Smooth muscle cell of the brain vasculature (primary cell): ENCODE data around the gene TTYH2.

Experiments used
- DNase-seq: peaks from one replicate; pipeline ENCODE4 v3.0.0-alpha.2; 2012; ENCODE audit warnings: low read depth, low spot score

TTYH2 gene

DNA sequence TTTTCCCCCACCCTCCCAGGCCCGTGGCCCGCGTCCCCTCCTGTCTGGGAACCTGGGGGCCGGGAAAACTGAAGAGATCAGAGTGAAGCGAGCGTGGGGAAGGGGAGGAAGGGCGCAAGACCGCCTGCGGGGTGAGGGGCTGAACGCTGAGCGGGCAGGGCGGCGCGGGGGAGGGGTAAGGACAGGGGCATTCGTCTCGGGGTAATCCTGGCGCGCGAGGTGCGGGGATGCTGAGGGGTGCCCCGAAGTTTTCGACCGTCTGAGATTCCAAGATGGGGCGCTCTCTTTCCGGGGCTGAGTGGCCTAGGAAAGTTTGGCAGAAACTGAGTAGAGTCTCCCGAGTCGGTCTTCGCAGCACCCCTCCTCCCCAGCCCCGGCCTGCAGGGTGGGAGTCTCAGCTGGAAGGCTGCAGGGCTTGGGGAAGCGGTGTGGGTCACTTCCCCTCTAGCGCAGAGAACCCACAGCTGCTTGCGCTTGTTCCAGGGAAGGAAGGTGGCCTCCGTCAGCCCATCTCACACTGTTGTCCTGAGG, 555 bp downstream of the TTYH2 start:
- no peak for DNase-seq

DNA sequence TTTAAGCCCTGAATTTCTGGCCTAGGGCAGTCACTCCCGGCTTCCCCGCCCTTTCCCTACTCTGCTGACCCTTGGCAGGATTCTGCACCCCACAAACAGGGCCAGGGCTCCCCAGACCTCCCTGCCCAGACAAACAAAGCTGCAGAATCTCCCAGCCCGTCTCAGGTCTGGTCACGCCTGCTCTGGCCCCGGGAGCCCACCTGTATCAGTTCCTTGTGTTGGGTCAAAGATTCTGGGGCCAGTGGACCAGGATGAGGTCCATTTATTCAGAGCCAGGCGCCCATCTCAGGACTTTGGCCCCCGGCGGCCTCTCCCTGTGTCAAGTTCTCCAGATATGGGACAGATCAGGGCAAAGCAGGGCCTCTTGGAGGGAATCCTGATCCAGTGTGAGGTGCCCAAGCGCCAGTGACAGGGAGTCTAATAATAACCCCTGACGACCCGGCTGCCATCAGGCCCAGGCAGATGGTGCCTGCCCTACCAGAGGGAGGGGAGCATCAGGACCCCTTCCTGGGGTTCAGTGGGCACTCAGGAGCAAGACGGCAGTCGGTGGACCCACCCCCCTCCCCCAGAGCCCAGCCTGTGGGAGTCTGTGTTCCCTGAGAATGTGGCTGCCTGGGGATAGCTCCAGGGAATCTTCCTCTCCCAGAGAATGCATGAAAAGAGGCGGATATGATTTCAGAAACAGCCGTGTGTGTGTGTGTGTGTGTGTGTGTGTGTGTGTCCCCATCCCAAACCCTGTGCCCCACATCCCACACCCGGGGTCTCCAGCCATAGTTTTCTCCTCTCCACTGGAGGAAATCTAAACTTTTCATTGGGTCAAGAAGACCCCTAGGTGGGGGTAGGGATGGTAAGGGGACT, 1.3 kb downstream of the TTYH2 start:
- no peak for DNase-seq

DNA sequence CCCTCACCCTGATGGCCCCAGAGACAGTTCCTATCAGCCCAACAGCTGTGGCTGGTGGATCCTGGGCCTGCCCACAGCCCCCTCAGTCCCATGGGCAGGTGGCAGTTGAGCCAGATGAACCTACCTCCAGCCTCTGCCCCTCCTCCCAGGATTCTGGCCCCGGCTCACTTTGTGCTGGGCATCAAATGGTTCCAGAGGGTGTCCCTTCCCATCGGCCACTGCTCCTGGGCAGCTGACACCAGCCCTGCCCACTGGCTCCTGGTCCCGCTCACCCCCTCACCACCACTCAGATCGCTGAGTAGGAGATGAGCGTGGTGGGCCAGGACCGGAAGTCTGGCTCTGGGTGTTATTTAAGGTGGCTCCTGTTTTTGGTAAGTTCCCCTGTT, 2.0 kb downstream of the TTYH2 start:
- no peak for DNase-seq

DNA sequence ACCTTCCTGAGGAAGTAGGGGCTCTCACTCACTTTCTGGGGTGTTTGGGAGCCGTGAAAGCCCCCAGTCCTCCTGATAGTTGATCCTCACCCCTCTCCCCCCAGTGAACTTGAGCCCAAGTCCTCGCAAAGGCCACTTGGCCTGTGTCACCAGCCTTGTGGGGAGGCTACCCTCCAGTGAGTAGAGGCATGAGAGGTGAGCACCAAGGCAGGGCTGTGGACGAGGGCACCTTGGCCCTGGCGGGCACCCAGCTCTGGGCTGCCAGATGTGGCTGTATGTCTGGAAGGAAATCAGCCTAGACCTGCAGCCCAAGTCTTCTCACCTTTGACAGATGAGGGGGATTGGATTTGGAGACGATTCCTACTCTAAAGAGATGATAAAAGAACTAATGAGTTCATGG, 3.1 kb downstream of the TTYH2 start:
- no peak for DNase-seq

DNA sequence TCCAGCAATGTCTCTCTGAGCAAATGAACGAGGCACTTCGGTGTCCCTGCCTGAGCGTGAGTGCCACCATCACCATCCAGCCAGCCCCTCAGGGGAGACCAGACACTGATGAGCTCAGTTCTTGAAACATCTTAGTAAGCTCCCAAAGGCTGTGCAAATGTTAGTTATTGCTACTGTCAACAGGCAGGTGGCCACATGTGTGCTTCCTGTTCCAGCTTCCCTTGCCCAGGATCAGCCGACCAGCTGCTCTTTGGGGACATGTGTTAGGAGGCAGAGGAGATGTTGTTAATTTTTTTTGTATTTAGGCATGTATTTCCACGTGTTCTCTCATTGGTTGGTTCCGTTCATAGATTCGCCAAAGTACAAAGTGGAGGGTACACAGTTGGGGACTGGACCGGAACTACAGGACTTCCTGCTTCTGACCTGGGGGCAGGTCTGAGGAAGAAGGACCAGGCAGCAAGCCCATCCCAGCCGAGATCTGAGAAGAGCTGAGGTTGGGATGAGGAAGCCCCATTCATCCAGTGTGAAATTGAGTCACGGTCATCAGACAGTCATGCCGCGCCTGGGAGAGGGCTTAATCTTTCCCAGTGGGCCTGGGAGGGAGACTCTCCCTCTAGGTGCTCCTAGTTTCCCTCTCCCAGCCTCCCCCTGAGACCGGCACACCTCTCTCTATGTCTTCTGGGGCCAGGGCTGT, 3.8 kb downstream of the TTYH2 start:
- DNase-seq: no peak

DNA sequence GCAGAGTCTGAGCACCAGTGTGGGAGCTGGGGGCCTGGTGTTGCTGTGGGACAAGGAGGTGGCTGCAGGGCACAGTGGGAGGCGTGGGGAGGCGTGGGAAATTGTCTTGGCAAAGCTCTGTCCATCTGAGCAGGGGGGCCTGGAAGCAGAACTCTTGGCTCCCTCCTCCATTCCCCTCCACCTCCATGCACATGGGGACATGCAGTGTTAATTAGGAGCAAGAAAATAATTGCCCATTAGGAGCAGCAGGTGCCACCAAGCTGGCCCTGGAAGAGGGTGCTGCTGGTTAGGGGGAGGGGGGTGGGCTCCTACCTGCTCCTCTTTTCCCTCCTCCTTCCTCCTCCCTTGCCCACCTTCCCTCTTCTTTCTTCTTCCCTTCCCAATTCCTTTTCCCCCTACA, 4.5 kb downstream of the TTYH2 start:
- DNase-seq: no peak

DNA sequence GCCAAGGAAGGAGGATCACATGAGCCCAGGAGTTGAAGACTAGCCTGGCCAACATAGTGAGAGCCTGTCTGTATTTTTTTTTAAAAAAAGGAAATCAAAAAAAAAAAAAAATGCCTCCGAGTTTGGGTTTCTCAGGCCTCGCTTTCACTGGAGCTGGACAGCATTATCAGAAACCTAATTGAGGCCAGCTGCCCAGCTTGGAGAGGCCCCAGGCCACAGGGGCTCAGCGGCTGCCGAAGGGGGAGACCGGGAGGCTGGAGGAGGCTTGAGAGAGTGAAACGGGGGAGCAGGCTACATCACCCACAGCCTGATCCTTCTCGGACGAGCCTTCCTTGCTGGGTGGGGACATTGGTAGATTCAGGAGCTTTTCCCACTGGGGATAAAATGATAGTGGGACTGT, 5.1 kb downstream of the TTYH2 start:
- DNase-seq: no peak

DNA sequence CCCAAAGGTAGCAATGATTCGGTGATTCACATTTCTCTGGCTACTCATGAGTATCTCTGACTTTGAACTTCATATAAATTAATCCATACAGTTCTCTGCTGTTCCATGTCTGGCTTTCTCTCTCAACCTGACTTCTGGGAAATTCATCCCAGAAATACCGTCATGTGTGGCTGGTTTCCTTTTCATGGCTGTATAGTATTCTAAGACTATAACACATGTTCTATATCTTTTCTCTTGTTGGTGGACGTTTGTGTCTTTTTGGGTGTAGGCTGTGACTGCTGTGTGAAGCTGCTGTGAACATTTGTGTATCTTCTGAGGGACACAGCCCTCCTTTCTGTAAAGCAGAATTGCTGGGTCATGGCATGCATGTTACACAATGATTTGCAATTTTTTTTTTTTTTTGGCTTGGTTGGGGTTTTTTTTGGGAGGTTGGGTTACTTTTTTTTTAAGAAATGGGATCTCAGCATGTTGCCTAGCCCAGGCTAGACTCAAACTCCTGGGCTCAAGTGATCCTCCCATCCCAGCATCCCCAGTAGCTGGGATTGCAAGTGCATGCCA, 6.3 kb downstream of the TTYH2 start:
- DNase-seq: no peak

DNA sequence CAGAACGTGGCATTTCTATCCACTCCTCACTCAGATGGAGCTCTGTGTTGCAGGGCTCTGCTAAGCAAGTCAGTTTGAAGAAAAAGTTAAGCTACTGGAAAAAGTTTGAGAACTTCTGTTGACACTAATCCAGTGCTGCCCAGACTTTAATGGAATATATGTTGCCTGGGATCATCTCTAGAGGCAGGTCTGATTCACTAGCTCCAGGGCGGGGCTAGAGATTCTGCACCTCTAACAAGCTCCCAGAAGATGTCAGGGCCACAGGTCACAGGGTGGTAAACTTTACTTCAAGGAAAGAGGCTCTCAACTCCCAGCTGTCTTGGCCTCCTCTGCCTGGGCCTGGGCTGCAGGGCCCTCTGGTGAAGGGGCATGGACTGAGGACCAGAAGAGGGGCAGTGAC, 6.8 kb downstream of the TTYH2 start:
- no peak for DNase-seq

DNA sequence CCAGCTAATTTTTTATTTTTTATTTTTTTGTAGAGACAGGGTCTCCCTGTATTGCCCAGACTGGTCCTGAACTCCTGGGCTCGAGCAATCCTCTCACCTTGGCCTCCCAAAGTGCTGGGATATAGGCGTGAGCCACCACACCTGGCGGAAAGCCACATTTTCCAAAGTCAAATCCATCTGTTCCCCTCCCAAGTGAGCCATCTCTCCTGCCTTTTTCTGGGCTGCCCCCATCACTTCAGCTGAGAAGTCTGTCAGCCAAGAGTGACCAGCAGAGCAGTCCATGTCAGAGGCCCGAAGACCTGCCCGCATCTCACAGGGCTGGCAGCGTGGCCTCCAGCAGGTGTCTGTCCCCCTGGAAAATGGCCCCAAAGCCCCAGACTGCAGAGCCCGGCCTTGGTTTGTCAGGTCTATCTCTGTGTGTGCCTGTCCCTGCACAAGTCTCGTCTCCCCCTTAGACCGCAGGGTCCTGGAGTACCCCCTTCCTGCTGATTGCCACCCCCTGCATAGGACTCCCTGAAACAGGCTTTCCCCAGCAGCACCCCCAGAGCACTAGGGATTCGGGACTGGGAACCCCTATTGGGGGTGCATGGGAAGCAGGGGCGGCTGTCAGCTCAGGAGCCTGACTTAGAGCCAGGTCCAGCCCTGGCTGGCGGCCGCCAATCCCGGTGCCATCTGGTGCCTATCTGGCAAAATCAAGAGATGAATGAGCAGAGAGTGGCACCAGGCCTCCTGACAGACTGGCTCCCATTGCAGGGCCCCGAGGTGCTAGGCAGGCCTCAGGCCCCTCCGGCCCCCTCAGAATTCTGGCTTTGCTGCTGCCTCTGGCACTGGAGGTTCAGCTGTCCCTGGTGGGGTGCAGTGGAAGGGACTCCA, 7.8 kb downstream of the TTYH2 start:
- no peak for DNase-seq

DNA sequence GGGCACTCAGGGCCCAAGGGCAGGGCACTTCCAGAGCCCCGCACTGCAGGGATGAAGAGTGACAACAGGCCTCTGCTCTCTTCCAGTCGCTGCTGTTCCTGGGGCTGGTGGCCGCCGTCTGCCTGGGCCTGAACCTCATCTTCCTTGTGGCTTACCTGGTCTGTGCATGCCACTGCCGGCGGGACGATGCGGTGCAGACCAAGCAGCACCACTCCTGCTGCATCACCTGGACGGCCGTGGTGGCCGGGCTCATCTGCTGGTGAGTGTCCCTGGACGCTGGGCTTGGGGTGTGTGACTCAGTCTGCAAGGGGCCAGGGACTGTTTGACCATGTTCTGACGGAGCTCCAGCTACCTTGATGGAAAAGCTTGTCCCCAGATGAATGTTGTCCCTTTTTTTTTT, 9.0 kb downstream of the TTYH2 start:
- DNase-seq: no peak

DNA sequence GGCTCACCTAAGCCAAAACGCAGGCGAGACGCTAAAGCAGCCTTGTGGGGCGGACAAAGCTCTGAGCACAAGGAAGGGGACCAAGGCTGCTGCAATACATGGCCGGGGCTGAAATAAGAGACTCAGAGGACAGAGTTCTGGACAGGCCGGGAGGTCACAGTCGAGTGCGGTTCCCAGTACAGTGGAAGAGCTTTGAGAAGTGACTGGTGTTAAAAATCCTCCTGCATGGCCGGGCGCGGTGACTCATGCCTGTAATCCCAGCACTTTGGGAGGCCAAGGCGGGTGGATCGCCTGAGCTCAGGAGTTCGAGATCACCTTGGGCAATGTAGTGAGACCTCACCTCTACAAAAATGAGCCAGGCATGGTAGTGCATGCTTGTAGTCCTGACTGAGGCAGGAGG, 10.5 kb downstream of the TTYH2 start:
- DNase-seq: no peak

DNA sequence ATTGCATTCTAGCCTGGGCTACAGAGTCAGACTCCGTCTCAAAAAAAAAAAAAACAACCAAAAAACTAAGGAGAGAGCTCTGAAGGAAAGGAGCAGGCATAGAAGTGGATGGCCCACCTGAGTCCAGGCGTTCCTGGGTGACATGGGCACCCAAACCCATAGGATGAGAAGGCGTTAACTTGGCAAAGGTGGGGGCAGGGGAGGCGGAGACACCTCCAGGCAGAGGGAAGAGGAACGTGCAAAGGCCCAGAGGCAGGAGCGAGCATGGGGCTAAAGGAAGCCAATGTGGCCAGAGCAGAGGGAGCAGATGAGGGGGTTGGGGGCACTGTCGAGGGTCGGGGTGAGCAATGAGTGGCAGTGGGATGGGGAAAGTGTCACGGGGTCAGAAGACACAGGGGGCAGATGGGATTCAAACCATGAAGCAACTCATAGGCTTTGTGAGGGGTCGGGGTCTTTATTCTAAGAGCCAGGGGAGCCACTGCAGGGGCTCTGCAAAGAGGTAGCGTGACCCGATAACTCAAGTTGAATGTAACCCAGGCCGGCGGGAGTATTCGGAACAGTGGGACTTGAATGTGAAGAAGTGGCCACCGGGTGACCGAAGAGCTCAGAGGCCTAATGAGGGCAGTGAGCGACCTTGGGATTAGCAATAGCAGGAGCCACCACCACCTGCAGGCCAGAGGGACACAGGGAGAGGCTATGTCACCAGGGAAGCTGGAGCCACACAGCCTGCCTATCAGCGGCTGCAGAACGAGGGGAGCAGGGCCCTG, 11.8 kb downstream of the TTYH2 start:
- DNase-seq: no peak

DNA sequence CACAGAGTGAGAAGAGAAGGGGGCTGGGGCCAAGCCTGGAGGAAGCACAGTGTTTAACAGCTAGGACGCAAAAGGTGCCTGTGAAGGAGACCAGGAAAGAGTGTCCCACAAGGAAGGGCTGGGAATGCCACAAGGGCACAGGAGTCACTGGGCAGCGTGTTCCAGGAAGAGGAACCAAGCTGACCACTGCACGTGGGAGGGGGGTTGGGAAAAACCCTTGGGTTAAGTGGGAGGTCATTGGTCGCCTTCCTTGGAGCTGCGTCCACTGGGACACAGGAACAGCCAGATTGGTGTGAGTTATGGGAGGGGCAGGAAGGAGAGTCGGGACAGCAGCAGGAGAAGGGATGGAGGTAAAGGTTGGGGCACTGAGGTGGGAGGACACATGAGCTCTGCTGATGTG, 12.9 kb downstream of the TTYH2 start:
- no peak for DNase-seq

DNA sequence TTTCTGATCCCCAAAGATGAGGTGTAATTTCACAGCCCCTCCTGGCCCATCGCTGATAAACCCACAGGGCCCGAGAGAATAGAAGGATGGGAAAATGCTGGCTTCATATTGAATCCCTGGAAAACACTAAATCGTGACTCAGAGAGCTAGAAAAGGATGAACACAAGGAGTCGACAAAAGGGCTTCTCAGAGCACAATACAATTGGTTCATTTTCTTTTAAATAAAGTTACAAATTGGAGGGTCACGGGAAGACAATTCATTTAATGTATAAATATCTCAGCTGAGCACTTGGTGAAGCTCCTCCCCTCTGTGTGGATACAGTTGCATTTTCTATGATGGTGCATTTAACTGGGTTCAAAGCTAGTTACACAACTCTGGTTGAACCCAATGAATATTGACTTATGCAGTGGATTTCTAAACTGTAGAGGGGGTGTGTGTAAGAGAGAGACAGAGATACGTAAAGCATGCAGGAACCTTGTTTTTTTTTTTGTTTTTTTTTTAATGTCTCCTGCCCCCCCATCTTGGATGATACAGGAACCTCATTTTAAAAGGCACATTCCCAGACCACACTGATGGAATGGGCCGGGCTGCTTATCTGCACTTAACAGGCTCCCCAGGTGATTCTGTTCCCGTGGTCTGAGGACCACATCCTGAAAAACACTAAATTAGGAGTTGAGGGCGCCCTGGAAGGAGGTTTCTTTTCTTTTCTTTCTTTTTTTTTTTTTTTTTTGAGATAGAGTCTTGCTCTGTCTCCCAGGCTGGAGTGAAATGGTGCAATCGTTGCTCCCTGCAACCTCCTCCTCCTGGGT, 14.1 kb downstream of the TTYH2 start:
- DNase-seq: no peak

DNA sequence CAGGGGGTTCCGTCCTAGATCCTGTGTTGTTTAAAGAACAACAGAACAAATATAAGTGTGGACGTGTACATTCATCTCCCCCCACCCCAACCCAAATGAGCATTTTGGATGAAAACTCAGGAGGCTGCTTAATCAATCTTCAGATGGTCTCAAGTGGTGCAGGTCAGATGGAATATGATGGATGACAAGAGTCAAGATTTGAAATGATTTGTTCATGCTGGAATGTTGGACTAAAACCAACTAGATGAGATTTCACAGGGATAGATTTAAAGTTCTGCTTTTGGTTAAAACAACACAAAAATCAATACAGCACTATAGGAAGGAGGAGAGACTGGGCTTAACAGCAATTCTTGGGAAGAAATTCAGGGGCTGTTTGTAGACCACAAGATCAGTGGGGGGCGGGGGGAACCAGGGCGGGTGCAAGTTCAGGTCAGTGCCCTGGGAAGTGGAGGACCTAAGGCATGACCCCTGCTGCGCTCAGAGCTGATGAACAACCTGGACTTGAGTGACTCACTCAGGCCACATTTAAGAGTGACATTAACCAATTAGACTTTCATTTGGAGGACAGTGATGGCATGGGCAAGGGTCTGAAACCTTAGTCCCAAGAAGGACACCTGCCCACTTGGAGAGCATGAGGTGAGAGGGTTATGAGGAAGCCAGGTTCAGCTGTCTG, 15.1 kb downstream of the TTYH2 start:
- DNase-seq: no peak

DNA sequence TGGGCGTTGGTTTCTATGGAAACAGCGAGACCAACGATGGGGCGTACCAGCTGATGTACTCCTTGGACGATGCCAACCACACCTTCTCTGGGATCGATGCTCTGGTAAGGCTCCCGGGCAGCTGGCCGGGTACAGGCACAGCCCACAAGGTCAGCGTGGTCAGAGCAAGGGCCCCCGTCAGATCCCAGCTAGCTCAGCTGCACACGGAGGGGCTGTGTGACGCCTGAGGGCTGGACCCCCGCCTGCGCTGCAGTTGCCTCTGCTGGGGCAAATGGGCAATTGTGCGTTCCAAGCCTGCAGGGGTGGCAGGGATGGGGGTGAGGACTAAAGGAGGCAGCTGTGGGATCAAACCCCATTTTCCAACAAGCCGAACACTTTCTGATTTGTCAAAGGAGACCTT, 17.5 kb downstream of the TTYH2 start:
- DNase-seq: no peak

DNA sequence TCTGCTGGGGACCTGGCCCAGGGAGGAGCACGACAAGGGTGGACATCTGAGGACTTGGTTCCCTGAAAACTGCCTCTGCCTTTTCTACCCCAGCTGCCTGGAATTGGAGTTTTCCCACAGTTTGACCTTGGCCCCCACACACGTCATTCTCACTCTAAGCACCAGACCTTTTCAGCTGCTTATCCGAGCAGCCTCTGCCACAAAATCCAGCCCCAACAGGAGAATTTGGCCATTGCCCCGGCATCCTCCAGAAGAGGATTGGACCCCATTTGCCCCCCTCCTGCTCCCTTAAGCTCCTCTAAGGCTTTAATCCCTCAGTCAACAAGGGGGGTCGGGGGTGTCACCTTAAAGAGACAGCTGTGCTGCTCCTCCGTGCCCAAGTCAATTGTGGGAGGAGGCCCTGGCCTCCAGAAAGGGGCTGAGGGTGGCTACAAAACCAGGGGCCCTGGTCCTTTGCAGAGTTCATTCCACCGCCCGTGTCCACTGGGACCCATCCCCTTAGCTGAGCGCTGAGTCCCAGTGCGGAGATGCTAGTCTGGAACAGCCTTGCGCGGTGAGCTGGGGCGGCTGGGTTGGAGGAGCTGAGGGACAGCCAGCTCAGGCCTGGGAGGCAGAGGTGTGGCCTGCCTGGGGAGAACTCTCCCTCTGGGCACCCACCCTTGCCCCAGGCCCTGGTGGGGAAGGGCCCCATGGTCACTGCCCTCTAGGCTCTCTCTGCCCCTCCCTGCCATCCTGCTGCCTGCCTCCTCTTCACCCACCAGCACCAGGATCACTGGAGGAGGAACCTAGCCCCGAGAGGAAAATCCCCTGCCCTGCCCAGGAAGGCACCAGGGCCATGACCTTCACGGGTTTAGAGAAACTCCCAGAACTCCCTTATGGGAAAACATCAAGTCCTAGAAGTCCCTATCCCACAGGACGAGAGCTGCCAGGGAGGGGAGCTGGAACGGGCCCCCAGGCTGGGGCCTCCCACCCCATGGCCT, 18.8 kb downstream of the TTYH2 start:
- DNase-seq: no peak
